ENCODE results near the gene PSMB7. TPM values are rescaled to one million over a fixed set of nuclear protein-coding genes. Genes with fewer than 3 reads are reported as not detected.

PSMB7 gene
- polyA plus RNA-seq, 1 donor from 2014 or later = 149 TPM

GRCh38 chr9:124355039-124355940 lies 60.0 kb downstream of the PSMB7 start:
- Mint-ChIP-seq H3K4me3 (peak overlapping the region in 1 of 4 donors; percentile 8), H3K27me3 (peaks cover 1% of the 10 kb centered on the region), H3K4me1 (peaks cover 4 to 9% (median 9%) of the 10 kb centered on the region in 3 donors), H3K9me3 (no peaks in the 10 kb centered on the region), H3K36me3 (peaks cover 4% of the 10 kb centered on the region), H3K27ac (peak overlapping the region in 1 of 3 donors; percentile 84)

GRCh38 chr9:124354346-124355038 lies 60.8 kb downstream of the PSMB7 start:
- Mint-ChIP-seq H3K36me3 (peaks cover 4% of the 10 kb centered on the region), H3K9me3 (no peaks in the 10 kb centered on the region), H3K4me1 (peaks cover 4 to 6% (median 4%) of the 10 kb centered on the region in 3 donors), H3K27ac (peak overlapping the region; percentile 59 to 93 (median 81)), H3K4me3 (peak overlapping the region in 1 of 4 donors; percentile 47), H3K27me3 (peaks cover 1% of the 10 kb centered on the region)

GRCh38 chr9:124353811-124354274 lies 61.4 kb downstream of the PSMB7 start:
- peaks cover 1% of the 10 kb centered on the region for H3K27me3 Mint-ChIP-seq
- H3K27ac Mint-ChIP-seq = peak overlapping the region; percentile 59 to 93 (median 81)

DNA sequence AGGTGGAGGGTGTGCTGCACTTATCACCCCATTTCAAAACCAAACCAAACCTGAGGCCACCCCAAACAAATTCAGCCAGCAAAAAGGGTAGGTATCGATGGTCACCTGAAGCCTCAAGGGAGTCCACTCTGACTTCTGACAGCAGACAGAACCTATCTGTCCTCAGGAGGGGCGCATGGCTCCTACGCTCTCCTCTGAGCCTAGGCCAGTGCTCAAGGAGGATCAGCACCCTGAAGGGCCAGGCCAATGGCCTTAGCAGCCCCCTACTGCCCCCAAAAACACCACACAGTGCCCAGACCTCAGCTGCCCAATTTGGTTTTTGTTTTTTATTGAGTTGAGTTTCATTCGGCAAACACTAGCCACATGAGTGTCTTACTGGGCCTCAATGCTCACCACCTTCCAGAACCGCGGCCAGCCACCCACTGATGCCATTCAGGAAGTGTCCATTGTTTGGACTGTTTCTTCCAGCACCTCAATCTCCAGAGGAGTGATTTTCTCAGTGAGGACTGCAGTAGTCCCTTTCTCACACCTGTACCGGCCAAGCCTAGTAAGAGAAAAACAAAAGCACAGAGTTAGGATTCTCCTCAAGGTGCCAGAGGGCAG lies 62.0 kb downstream of the PSMB7 start:
- Mint-ChIP-seq H3K36me3 (peaks cover 4% of the 10 kb centered on the region), H3K4me3 (no peak overlapping the region), H3K27me3 (peaks cover 1% of the 10 kb centered on the region), H3K4me1 (peaks cover 4 to 6% (median 4%) of the 10 kb centered on the region in 3 donors), H3K27ac (peak overlapping the region in 2 of 3 donors; percentile 59 to 81), H3K9me3 (no peaks in the 10 kb centered on the region)

More at GRCh38 chr9:124353811-124354274, 61.4 kb downstream of the PSMB7 start:
- Mint-ChIP-seq H3K9me3 (no peaks in the 10 kb centered on the region), H3K4me3 (no peak overlapping the region), H3K4me1 (peaks cover 4 to 6% (median 4%) of the 10 kb centered on the region in 3 donors), H3K36me3 (peaks cover 4% of the 10 kb centered on the region)

GRCh38 chr9:124352616-124353015 lies 62.6 kb downstream of the PSMB7 start:
- peaks cover 2% of the 10 kb centered on the region for H3K36me3 Mint-ChIP-seq
- peaks cover 4 to 6% (median 4%) of the 10 kb centered on the region in 3 donors for H3K4me1 Mint-ChIP-seq
- H3K27ac Mint-ChIP-seq = peak overlapping the region in 2 of 3 donors; percentile 68 to 85
- H3K27me3 Mint-ChIP-seq = peaks cover 1% of the 10 kb centered on the region
- H3K9me3 Mint-ChIP-seq = no peaks in the 10 kb centered on the region
- H3K4me3 Mint-ChIP-seq = peak overlapping the region in 1 of 4 donors; percentile 15

- Mint-ChIP-seq H3K27me3 (no peaks in the 10 kb centered on the region), H3K4me3 (peak overlapping the region in 1 of 4 donors; percentile 50), H3K9me3 (no peaks in the 10 kb centered on the region), H3K36me3 (no peaks in the 10 kb centered on the region), H3K4me1 (peaks cover 0 to 4% (median 3%) of the 10 kb centered on the region in 3 donors), H3K27ac (peak overlapping the region; percentile 22 to 68 (median 59))
Measured at GRCh38 chr9:124351672-124352468, 63.4 kb downstream of the PSMB7 start.

DNA sequence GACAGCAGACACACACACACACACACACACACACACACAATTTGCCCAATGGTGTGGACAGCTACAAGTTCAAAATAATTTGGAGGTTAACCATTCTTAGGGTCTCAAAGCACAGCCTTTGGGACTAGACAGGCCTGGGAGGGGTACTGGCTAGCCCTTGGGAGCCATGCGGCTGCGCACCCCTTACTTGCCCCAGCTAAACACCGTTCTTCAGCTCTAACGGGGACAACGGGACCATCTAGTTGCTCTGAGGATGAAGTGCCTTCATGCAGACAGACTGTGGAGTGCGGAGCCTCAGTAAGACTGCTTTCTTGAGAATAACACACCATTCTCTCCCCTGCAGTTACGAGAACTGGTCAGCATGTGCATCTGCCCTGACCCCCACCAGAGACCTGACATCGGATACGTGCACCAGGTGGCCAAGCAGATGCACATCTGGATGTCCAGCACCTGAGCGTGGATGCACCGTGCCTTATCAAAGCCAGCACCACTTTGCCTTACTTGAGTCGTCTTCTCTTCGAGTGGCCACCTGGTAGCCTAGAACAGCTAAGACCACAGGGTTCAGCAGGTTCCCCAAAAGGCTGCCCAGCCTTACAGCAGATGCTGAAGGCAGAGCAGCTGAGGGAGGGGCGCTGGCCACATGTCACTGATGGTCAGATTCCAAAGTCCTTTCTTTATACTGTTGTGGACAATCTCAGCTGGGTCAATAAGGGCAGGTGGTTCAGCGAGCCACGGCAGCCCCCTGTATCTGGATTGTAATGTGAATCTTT lies 64.6 kb downstream of the PSMB7 start:
- H3K27me3 Mint-ChIP-seq = no peaks in the 10 kb centered on the region
- H3K4me1 Mint-ChIP-seq = peaks cover 0 to 4% (median 0%) of the 10 kb centered on the region in 3 donors
- H3K27ac Mint-ChIP-seq = peak overlapping the region; percentile 19 to 68 (median 22)
- no peaks in the 10 kb centered on the region for H3K9me3 Mint-ChIP-seq
- peak overlapping the region in 1 of 4 donors; percentile 50 for H3K4me3 Mint-ChIP-seq
- no peaks in the 10 kb centered on the region for H3K36me3 Mint-ChIP-seq

DNA sequence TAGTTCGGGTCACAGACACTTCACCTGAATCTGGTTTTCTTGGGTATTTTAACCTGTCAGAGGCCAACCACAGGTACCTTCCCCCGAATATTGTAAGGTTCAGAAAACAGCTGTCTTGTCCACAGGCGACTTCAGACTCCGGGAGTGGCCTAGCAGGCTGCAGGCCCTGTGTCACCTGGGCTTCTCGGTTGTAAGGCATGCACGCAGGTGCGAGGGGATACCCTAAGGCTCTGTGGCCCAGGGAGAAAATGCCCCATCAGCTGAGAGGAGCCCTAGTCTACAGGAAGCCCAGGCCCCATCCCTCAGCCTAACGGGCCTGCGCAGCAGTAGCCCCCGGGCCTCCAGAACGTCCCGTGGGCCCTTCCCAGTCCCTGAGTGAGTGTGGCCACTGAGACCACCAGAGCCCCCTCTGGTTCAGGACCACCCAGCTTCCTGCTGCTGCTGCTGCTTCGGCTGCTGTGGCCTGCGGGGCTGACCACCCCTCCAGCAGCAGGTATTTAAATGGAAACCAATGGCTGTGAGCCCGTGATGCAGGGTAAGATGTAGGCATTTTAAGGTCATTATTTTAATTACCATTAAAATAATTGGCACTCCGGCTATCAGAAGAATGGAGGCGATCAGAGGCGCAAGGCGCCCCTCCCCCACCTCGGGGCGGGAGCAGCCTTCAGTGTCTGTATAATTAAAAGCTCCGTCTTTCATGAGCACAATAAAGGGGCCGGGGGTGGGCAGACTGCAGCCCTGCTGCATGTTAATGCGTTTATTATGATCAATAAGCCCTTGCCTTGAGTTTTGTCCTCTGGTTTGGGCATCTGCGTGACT lies 65.4 kb downstream of the PSMB7 start:
- no peaks in the 10 kb centered on the region for H3K36me3 Mint-ChIP-seq
- H3K4me3 Mint-ChIP-seq = no peak overlapping the region
- peak overlapping the region in 2 of 3 donors; percentile 68 to 73 for H3K27ac Mint-ChIP-seq
- no peaks in the 10 kb centered on the region for H3K27me3 Mint-ChIP-seq
- H3K4me1 Mint-ChIP-seq = peaks cover 0 to 4% (median 0%) of the 10 kb centered on the region in 3 donors
- H3K9me3 Mint-ChIP-seq = no peaks in the 10 kb centered on the region

- Mint-ChIP-seq H3K9me3 (no peaks in the 10 kb centered on the region), H3K36me3 (no peaks in the 10 kb centered on the region), H3K27ac (peak overlapping the region in 2 of 3 donors; percentile 68 to 73), H3K4me1 (peaks cover 0 to 4% (median 0%) of the 10 kb centered on the region in 3 donors), H3K27me3 (no peaks in the 10 kb centered on the region), H3K4me3 (no peak overlapping the region)
Measured at GRCh38 chr9:124349267-124349666, 66.0 kb downstream of the PSMB7 start.

- Mint-ChIP-seq H3K36me3 (no peaks in the 10 kb centered on the region), H3K4me1 (peaks cover 0 to 1% (median 0%) of the 10 kb centered on the region in 3 donors), H3K9me3 (no peaks in the 10 kb centered on the region), H3K27me3 (no peaks in the 10 kb centered on the region), H3K4me3 (no peak overlapping the region), H3K27ac (peak overlapping the region; percentile 7 to 63 (median 42))
Measured at GRCh38 chr9:124348831-124349230, 66.4 kb downstream of the PSMB7 start.

DNA sequence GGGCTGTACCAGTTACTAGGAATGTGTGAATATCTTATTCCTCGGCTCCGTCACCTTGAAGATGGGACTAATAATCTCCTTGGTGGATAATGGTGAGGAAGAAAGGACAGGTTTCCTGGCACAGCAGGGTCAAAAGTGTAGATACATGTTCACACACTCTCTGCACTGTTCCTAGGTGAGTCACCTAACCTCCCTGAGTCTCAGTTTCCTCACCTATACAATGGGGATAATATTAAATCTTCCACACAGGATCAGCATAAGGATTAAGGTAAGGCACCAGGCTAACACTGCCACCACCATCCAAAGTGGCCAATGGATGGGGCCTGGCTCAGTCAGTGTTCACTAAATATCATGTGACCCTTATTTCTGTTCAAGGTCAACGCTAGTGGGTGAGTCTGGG lies 66.9 kb downstream of the PSMB7 start:
- Mint-ChIP-seq H3K27me3 (no peaks in the 10 kb centered on the region), H3K4me3 (no peak overlapping the region), H3K36me3 (no peaks in the 10 kb centered on the region), H3K4me1 (no peaks in the 10 kb centered on the region), H3K27ac (peak overlapping the region; percentile 10 to 63 (median 42)), H3K9me3 (no peaks in the 10 kb centered on the region)

DNA sequence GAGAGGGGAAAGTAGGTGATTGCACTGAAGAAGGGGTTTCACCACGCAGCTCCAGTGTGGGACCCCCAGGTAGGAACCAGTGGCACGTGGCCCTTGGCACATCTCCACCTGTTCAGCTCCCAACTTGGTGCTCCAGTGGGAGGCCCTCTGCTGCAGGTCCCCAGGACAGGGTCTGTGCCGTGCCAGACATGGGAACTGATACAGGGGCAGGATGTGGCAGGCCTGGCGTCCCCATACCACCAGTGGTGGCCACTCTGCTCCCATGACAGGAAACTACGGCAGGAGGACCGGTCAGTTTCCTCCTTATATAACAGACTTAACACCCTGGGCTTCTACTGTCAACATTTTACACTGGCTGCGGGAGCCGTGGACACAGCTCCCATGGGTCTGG lies 67.3 kb downstream of the PSMB7 start:
- Mint-ChIP-seq H3K4me3 (no peak overlapping the region), H3K9me3 (no peaks in the 10 kb centered on the region), H3K27ac (peak overlapping the region; percentile 10 to 87 (median 42)), H3K27me3 (no peaks in the 10 kb centered on the region), H3K4me1 (no peaks in the 10 kb centered on the region), H3K36me3 (no peaks in the 10 kb centered on the region)

Data from IgD-negative memory B cell (primary cell).